Measurements from ENCODE around the gene KRTAP10-9. TPM values are rescaled to one million over a fixed set of nuclear protein-coding genes. Genes with fewer than 3 reads are reported as not detected.
A peak's percentile ranks its signal among the peaks of the same experiment; 100 is the strongest.

KRTAP10-9 gene
- total RNA-seq, 1 donor from 2014 or later, result not detected

DNA sequence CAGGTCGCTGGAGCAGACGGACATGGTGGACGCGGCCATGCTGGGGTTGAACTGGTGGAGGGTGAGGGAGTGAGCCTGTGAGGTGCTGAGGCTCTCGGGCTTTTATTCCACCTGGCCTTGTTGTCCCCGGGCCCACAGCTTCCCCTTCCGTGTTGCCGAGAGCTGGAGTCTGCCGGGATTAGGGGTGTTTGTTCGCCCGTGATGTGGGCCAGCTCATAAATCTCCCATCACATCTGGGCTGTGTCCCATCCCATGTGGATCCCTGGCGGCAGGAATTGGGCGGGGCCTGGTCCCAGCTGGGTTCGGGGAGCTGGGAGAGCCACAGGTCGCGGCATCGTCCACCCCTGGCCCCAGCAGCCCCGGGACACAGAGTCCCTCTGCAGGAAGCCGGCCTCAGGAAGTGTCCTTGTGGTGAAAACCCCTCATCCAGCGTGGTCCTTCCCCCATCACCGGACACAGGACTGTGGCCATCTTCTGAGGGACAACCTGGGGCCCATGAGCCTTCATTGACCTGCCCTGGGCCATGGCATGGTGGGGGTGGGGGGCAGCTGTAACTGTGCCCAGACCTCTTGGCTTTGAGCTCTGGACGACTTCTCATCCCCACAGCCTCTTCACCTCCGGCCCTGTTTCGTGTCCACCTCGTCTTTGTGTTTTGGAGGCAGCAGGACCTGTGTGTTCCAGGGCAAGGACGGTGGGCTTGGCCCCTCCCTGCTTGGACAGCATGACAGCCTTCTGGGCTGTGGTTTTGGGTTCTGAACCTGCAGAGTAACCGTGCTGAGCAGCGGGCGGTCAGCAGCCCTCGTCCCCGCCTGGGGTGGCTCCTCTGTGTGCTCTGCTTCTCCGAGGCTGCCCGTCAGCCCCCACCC is 34.2 kb upstream of the KRTAP10-9 start, which contains the start of gene KRTAP10-6:
Gene KRTAP10-6 (minus strand): TSS at position 60 of the 866 bp plus-strand sequence. CDS start 21 bp downstream, at position 39.
- no peak within 1 kb of the TSS for H3K4me3 Mint-ChIP-seq (ENCODE audit: unreplicated experiment)
- H3K9me3 Mint-ChIP-seq (ENCODE audit: unreplicated experiment), result no peaks in the 10 kb centered on the region
- peak; percentile 80 for DNase-seq (ENCODE audit: extremely low spot score, unreplicated experiment)
- no peak within 1 kb of the TSS for H3K27ac Mint-ChIP-seq (ENCODE audit: unreplicated experiment)
- peaks cover 3% of the 10 kb centered on the region for H3K4me1 Mint-ChIP-seq (ENCODE audit: unreplicated experiment)
- TF ChIP-seq, protein P1, sequence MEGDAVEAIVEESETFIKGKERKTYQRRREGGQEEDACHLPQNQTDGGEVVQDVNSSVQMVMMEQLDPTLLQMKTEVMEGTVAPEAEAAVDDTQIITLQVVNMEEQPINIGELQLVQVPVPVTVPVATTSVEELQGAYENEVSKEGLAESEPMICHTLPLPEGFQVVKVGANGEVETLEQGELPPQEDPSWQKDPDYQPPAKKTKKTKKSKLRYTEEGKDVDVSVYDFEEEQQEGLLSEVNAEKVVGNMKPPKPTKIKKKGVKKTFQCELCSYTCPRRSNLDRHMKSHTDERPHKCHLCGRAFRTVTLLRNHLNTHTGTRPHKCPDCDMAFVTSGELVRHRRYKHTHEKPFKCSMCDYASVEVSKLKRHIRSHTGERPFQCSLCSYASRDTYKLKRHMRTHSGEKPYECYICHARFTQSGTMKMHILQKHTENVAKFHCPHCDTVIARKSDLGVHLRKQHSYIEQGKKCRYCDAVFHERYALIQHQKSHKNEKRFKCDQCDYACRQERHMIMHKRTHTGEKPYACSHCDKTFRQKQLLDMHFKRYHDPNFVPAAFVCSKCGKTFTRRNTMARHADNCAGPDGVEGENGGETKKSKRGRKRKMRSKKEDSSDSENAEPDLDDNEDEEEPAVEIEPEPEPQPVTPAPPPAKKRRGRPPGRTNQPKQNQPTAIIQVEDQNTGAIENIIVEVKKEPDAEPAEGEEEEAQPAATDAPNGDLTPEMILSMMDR (IDR thresholded peaks at IDR 0.05), result no peak
- H3K27me3 Mint-ChIP-seq (ENCODE audit: unreplicated experiment), result peaks cover 25% of the 10 kb centered on the region
- H3K36me3 Mint-ChIP-seq (ENCODE audit: unreplicated experiment), result no peaks in the 10 kb centered on the region

DNA sequence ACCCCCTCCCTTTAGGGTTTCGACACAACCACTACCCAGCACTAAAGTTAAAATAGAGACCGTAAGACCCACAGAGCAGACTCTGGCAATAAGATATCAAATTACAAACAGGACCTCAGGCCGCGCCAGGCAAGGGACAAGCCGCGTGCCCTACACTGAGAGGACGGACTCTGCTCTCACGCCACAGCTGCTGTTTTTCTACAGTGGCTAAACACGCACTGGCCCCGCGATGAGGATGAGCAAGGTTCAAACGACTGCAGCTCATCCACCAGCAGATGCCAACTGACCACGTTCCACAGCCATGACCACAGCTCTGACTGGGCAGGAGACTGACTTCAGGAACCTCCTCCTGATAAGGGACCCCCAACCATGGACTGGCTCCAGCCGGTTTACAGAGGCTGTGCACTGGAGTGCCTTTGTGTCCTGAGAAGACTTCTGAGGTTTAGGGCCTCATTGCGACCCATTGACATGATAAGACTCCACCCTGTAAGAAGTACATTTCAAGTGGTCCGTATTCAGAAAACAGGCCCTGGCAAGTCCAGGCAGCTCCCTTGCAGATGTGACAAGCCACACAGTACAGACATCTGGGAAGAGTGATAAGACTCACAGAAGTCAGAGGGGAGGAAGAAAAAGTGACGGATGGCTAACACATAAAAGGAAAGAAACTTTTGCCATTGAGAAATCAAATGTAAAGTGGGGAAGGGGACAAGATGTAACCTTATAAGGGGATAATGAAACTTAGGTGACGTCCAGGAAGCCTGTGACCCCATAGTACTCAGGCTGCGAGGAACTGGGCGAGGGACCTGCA is 33.1 kb upstream of the KRTAP10-9 start:
- DNase-seq (ENCODE audit: extremely low spot score, unreplicated experiment), result peak; percentile 64
- Mint-ChIP-seq H3K9me3 (ENCODE audit: unreplicated experiment) (no peaks in the 10 kb centered on the region), H3K36me3 (ENCODE audit: unreplicated experiment) (no peaks in the 10 kb centered on the region), H3K27me3 (ENCODE audit: unreplicated experiment) (peaks cover 32% of the 10 kb centered on the region), H3K4me1 (ENCODE audit: unreplicated experiment) (peaks cover 3% of the 10 kb centered on the region), H3K4me3 (ENCODE audit: unreplicated experiment) (no peak overlapping the region), H3K27ac (ENCODE audit: unreplicated experiment) (no peak overlapping the region)
- TF ChIP-seq, protein P1 (IDR thresholded peaks at IDR 0.05), result no peak

DNA sequence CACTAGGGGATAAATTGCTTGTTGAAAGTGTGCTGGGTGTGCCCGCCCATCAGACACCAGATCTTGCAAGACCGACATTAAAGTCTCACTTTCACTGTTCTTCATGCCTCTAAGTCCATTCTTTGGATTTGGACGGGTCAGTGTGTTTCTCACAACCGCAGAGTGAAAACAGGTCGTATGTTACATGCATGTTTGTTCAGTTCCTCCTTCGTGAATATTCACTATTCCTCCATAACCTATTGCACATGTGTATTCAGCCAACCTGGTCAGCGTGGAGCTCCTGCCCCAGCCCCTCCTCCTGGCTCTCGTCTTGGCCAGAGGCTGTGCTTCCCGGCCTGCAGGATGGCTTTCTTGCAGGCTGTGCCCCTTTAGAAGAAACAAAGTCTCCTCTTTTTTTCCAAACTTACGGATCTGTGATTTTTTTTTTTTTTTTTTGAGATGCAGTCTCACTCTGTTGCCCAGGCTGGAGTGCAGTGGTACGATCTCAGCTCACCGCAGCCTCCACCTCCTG is 32.4 kb upstream of the KRTAP10-9 start:
- H3K4me1 Mint-ChIP-seq (ENCODE audit: unreplicated experiment), result peaks cover 3% of the 10 kb centered on the region
- no peaks in the 10 kb centered on the region for H3K9me3 Mint-ChIP-seq (ENCODE audit: unreplicated experiment)
- TF ChIP-seq, protein P1 (IDR thresholded peaks at IDR 0.05), result no peak
- DNase-seq (ENCODE audit: extremely low spot score, unreplicated experiment), result peak; percentile 63
- no peaks in the 10 kb centered on the region for H3K36me3 Mint-ChIP-seq (ENCODE audit: unreplicated experiment)
- no peak overlapping the region for H3K4me3 Mint-ChIP-seq (ENCODE audit: unreplicated experiment)
- H3K27me3 Mint-ChIP-seq (ENCODE audit: unreplicated experiment), result peaks cover 33% of the 10 kb centered on the region
- no peak overlapping the region for H3K27ac Mint-ChIP-seq (ENCODE audit: unreplicated experiment)

DNA sequence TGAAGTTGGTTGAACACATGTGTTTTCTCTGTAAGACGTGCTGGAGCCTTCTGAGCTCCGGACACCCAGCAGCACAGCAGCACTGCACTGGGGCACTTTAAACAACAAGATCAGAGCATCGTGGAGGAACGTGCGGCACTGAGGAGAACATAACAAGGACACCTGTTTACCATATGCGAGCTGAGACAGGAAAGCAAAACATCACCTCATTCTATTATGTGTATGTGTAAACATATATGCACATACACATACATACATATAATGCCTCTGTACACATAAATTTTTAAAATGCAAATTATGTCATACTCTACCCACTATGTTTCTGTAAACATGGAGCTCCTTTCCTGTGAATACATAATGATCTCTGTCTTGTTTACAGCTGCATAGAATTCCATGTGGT is 31.4 kb upstream of the KRTAP10-9 start:
- H3K27me3 Mint-ChIP-seq (ENCODE audit: unreplicated experiment), result peaks cover 39% of the 10 kb centered on the region
- H3K9me3 Mint-ChIP-seq (ENCODE audit: unreplicated experiment), result no peaks in the 10 kb centered on the region
- DNase-seq (ENCODE audit: extremely low spot score, unreplicated experiment), result no peak
- no peaks in the 10 kb centered on the region for H3K36me3 Mint-ChIP-seq (ENCODE audit: unreplicated experiment)
- TF ChIP-seq, protein P1 (IDR thresholded peaks at IDR 0.05), result no peak
- peaks cover 3% of the 10 kb centered on the region for H3K4me1 Mint-ChIP-seq (ENCODE audit: unreplicated experiment)
- no peak overlapping the region for H3K27ac Mint-ChIP-seq (ENCODE audit: unreplicated experiment)
- H3K4me3 Mint-ChIP-seq (ENCODE audit: unreplicated experiment), result no peak overlapping the region

Data from osteocyte (in vitro differentiated cells).